GM12865 (cell line): Measurements from ENCODE around the gene TMTC3.
A peak's percentile ranks its signal among the peaks of the same experiment; 100 is the strongest.

Source experiments
- DNase-seq: peaks from one replicate; pipeline ENCODE4 v3.0.0; 2010; ENCODE audit warnings: low read depth
- H3K4me3 ChIP-seq: 2 replicates; pipeline ENCODE4 v1.5.1; 2011; ENCODE audit warnings: mild to moderate bottlenecking, low read depth, low read length, control low read depth
- TF ChIP-seq, protein P1 (sequence below): IDR thresholded peaks from 2 replicates; pipeline ENCODE4 v1.5.1; 2011; ENCODE audit warnings: low read length, control low read depth, low read depth, inconsistent platforms; ENCODE audit not compliant: insufficient read depth; ENCODE audit errors: missing control alignments

Gene TMTC3

DNA sequence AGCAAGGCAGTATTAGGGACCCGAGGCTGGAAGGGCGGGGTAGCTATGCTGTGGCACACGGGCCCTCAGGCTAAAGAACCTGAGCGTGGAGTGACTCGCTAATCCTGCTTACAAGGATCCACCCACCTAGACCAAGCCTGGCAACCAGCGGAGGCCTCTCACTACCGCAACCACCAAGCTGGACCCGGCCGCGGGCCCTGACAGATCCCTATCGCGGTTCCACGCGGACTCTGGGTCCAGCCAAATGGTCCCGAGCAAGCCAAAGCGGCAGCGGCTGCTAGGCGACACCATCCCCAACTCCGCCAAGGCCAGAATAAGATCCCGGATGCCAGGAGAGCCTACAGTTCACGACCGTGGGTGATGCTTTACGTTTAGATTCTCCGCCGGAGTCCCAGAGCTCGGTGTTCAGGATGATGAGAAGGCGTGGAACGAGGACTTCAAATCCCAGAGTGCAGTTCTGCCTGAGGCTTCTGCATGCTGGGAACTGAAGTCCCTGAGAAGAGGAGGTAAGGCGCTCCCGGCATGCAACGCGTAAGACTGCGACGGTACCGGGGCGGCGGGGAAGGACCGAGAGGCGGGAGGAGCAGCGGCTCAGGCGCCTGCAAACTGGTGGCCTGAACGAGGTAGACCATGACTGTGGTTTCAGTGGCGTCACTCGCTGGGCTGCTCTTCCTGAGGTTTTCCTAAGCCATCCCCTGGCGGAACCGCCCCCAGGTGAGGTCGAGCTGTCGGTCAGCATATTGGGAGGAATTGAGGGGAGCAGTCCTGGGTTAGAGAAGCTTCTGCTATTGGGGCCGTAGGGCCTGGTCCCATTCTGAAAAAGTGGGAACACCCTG lies at the start of gene TMTC3, which contains the start of gene CEP290:
Gene TMTC3, plus strand, starts transcription at position 534 of the 836 bp plus-strand sequence. CDS start 6,009 bp downstream, outside the sequence.
Gene CEP290, minus strand, starts transcription at position 315 of the 836 bp plus-strand sequence. CDS start 781 bp downstream, outside the sequence.
- TF ChIP-seq, protein P1, sequence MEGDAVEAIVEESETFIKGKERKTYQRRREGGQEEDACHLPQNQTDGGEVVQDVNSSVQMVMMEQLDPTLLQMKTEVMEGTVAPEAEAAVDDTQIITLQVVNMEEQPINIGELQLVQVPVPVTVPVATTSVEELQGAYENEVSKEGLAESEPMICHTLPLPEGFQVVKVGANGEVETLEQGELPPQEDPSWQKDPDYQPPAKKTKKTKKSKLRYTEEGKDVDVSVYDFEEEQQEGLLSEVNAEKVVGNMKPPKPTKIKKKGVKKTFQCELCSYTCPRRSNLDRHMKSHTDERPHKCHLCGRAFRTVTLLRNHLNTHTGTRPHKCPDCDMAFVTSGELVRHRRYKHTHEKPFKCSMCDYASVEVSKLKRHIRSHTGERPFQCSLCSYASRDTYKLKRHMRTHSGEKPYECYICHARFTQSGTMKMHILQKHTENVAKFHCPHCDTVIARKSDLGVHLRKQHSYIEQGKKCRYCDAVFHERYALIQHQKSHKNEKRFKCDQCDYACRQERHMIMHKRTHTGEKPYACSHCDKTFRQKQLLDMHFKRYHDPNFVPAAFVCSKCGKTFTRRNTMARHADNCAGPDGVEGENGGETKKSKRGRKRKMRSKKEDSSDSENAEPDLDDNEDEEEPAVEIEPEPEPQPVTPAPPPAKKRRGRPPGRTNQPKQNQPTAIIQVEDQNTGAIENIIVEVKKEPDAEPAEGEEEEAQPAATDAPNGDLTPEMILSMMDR = no peak
- peak within 1 kb of the TSS; percentile 87 for H3K4me3 ChIP-seq
- DNase-seq = peak; percentile 99

DNA sequence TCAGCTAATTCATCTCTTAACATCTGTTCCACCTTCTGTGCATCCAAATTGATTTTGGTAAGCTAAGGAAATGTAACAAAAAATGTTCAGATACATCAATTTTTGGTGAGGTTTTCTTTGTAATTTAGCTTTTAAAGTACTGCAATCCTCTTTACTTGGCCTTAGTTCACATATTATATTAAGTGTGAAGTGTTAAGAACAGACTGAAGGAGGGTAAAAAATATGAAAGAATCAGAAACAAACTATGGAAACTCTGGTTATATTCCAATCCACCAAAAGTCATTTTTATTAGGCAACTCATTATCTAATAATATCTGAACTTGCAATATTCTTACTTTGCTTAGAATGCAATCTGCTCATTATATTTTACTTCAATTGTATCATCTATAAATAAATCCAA lies 49.3 kb upstream of the TMTC3 start:
- H3K4me3 ChIP-seq = no peak overlapping the region
- no peak for DNase-seq
- TF ChIP-seq, protein P1 = no peak

DNA sequence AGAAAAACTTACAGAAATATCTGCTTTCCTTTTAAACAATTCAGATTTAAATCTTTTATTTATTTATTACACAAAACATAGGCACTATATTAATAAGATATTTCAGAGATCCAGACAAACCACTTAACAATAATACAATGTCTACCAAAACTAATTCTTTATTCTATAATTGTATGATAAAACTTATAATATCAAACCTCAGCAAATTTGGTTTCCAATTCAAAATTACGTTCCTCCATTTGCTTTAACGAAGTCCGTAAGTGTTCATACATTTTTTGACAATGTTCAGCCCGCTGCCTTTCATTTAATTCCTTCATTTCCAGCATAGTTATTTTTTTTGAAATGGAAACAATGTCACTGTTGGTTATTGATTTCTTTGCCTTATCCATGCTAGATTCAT lies 48.5 kb upstream of the TMTC3 start:
- DNase-seq = no peak
- TF ChIP-seq, protein P1 = no peak
- H3K4me3 ChIP-seq = no peak overlapping the region

DNA sequence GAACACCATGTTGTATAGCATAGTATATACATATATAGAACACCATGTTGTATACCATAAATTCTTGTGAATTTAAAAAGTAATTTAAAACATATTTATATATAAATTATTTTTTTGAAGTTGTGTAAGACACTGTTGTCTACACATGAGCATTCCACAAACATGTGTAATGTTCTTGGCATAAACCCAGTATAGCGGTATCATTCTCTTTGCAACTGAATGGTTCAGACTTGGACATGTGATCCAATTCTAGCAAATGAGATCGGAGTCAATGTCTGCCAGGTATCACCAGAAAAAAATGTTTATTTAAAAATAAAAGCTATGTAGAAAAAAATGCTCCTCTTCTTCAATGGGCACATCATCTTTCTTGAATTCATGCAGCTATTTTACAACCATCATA lies 34.1 kb upstream of the TMTC3 start:
- TF ChIP-seq, protein P1 = no peak
- DNase-seq = no peak
- no peak overlapping the region for H3K4me3 ChIP-seq

DNA sequence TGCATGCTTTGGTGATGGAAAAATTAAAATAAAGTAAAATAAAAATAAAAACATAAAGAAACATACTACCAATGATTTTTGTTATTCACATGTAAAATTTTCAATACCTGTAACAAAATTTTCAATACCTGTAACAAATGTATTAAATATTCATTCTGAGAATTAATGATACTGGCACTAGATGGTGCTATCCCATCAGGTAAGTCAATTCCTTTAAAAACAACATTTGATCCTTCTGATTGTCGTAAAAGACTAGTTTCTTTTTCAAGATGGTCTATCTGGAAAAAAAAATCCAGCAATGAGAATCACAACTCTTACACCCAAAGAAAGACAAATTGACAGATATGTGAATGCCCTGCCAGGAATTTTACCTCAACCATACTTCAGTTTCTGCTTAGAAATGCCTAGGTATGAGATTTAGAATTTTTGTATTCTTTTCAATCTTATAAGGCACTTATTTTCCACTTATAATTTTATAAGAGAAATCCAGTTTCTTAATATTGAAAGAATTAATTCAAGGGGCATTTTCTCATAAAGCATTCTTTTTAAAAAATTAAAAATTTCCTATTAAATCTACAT lies 30.9 kb upstream of the TMTC3 start:
- TF ChIP-seq, protein P1 = peak; percentile 30
- peak; percentile 44 for DNase-seq
- no peak overlapping the region for H3K4me3 ChIP-seq

DNA sequence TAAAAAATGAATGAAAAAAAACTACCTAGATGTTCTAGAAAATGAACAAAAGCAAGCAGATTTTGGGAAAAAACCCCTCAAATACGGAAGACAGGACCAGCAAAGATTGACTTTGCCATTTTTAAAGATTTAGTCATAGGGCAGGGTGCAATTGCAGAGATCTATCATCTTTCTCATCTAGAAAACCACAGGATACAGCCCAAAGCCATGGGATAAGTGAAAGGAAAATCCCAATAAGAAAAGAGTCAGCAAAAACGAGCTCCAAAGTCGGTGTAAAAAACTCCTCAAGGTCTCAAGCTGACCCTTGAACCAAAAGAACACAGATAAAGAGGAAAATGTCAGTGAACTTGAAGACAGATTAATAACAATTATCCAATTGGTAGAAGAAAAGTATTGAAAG lies 28.2 kb upstream of the TMTC3 start:
- H3K4me3 ChIP-seq = no peak overlapping the region
- no peak for DNase-seq
- TF ChIP-seq, protein P1 = no peak

DNA sequence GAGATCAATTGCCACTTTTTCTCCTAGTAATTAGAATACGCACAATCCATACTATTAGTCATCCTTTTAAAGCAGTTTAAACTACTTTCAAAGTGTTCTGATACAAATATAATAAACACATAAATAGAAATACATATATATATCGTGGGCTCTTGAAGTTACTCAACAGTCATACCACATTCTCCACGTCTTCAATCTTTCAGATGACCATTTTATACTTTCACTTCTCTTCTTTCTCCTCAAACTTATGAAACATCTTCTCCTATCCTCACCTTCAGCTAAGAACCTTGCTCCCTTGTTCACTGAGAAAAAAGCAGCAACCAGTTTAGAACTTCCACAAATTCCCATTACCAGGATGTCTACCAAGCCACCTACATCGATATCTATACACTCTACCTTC lies 19.4 kb upstream of the TMTC3 start:
- TF ChIP-seq, protein P1 = no peak
- H3K4me3 ChIP-seq = no peak overlapping the region
- DNase-seq = no peak
